HPDE6-E6E7 (cell line): Measurements from ENCODE around the gene RABL2B.

Experiments used
- DNase-seq: peaks from one replicate; pipeline ENCODE4 v3.0.0; 2011; ENCODE audit warnings: missing footprints; ENCODE audit errors: extremely low spot score

Gene RABL2B

DNA sequence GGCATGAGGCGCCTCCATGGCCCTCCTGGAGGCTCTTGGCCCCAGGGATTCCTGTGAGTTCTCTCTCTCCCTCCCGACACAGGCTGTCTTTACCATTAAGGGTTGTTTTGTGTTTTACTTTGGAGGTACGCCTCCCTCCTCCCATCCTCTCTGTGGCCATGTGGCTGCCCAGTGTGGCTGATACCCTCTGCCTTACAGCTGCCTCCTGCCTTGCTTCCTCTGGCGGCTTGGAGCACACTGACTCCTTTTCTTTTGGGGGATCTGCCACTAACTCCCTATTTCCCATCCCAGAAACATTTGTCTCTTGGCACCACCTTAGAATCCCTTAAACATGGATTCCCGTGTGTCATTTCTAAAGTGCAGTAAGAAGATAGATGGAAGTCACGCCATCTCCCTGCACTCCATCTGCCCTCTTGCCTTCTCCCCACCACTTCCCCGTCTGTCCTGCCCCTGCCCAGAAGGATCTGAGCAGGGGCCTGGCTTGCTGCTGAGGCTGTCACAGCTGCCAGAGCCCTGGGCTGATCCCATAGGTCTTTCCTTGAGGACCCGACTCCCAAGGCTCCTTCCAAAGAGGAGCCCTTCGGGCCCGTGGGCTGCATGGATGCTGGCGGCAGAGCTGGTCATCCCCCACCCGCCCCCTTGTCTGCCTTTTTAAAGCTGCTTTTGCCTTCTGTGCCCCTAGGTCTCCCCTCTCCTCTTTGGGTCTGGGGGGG, 60.6 kb downstream of the RABL2B start:
- no peak for DNase-seq

GRCh38 chr22:50722048-50722701, 61.3 kb downstream of the RABL2B start:
- DNase-seq, result no peak

- no peak for DNase-seq
Measured at GRCh38 chr22:50721257-50721844, 62.1 kb downstream of the RABL2B start.

DNA sequence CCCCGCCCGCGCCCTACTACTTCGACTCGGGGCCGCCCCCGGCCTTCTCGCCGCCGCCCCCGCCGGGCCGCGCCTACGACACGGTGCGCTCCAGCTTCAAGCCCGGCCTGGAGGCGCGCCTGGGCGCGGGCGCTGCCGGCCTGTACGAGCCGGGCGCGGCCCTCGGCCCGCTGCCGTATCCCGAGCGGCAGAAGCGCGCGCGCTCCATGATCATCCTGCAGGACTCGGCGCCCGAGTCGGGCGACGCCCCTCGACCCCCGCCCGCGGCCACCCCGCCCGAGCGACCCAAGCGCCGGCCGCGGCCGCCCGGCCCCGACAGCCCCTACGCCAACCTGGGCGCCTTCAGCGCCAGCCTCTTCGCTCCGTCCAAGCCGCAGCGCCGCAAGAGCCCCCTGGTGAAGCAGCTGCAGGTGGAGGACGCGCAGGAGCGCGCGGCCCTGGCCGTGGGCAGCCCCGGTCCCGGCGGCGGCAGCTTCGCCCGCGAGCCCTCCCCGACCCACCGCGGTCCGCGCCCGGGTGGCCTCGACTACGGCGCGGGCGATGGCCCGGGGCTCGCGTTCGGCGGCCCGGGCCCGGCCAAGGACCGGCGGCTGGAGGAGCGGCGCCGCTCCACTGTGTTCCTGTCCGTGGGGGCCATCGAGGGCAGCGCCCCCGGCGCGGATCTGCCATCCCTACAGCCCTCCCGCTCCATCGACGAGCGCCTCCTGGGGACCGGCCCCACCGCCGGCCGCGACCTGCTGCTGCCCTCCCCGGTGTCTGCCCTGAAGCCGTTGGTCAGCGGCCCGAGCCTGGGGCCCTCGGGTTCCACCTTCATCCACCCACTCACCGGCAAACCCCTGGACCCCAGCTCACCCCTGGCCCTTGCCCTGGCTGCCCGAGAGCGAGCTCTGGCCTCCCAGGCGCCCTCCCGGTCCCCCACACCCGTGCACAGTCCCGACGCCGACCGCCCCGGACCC, 62.9 kb downstream of the RABL2B start:
- no peak for DNase-seq

- no peak for DNase-seq
Measured at GRCh38 chr22:50719814-50720300, 63.6 kb downstream of the RABL2B start.

GRCh38 chr22:50718352-50718709, 65.1 kb downstream of the RABL2B start:
- no peak for DNase-seq

GRCh38 chr22:50717709-50718351, 65.6 kb downstream of the RABL2B start:
- DNase-seq, result no peak
